ENCODE measurements around the gene TLR4.

TLR4 gene

DNA sequence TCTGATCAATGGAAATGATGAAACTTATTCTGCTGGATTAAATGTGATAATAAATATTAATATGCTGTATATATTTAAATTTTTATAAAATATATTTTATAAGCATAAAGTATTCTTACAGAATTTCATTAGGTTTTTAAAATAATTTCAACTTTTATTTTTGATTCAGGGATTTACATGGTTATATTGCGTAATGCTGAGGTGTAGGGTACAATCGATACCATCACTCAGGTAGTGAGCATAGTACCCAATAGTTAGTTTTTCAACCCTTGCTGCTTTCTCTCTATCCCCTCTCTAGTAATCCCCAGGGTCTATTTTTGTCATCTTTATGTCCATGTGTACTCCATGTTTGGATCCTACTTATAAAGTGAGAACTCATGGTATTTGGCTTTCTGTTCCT is 5.7 kb downstream of the TLR4 start:
- in situ Hi-C loops (cut with MboI; ENCODE audit: low sequenced_read_pairs): no loop called here

DNA sequence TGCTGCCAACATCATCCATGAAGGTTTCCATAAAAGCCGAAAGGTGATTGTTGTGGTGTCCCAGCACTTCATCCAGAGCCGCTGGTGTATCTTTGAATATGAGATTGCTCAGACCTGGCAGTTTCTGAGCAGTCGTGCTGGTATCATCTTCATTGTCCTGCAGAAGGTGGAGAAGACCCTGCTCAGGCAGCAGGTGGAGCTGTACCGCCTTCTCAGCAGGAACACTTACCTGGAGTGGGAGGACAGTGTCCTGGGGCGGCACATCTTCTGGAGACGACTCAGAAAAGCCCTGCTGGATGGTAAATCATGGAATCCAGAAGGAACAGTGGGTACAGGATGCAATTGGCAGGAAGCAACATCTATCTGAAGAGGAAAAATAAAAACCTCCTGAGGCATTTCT is 10.1 kb downstream of the TLR4 start:
- in situ Hi-C loops (cut with MboI; ENCODE audit: low sequenced_read_pairs): no loop called here

DNA sequence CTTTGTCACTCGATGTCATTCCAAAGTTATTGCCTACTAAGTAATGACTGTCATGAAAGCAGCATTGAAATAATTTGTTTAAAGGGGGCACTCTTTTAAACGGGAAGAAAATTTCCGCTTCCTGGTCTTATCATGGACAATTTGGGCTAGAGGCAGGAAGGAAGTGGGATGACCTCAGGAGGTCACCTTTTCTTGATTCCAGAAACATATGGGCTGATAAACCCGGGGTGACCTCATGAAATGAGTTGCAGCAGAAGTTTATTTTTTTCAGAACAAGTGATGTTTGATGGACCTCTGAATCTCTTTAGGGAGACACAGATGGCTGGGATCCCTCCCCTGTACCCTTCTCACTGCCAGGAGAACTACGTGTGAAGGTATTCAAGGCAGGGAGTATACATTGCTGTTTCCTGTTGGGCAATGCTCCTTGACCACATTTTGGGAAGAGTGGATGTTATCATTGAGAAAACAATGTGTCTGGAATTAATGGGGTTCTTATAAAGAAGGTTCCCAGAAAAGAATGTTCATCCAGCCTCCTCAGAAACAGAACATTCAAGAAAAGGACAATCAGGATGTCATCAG is 11.3 kb downstream of the TLR4 start:
- in situ Hi-C loops (cut with MboI; ENCODE audit: low sequenced_read_pairs): no loop called here

DNA sequence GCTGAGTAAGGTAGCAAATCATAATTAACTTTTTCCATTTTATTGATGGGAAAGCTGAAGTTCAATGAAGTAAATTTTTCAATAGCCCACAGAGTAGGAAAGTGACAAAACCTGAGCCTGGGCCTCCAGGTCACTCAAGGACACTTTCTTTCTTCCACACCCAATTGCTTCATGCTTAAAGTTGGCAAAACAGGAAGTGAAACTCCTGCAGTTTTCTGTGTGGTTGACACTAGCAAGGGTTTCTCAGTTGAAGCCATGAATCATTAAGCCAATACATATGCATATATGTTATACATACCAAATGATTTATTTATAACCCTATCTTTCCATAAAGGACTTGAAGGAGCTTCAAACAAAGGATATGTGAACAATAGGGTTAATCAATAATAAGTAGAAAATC is 13.9 kb downstream of the TLR4 start:
- in situ Hi-C loops (cut with MboI; ENCODE audit: low sequenced_read_pairs): no loop called here

DNA sequence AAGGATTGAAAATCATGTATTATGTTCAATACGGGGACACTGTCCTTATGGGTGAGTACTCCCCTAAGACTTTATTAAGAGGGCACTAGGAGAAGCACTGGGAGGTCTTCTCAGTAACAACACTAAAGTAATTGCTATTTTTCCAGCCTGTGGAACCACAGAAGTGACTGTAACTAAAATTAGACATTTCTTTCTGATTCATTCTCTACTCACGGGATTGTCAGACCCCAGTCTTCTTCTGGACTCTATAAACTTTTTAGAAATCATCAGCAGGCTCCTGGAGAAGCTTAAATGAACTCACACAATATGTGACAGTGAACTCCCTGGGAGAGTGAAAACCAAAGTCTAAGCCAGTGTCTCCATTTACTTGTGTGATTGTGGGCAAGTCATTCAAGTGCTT is 14.5 kb downstream of the TLR4 start:
- in situ Hi-C loops (cut with MboI; ENCODE audit: low sequenced_read_pairs): no loop called here

DNA sequence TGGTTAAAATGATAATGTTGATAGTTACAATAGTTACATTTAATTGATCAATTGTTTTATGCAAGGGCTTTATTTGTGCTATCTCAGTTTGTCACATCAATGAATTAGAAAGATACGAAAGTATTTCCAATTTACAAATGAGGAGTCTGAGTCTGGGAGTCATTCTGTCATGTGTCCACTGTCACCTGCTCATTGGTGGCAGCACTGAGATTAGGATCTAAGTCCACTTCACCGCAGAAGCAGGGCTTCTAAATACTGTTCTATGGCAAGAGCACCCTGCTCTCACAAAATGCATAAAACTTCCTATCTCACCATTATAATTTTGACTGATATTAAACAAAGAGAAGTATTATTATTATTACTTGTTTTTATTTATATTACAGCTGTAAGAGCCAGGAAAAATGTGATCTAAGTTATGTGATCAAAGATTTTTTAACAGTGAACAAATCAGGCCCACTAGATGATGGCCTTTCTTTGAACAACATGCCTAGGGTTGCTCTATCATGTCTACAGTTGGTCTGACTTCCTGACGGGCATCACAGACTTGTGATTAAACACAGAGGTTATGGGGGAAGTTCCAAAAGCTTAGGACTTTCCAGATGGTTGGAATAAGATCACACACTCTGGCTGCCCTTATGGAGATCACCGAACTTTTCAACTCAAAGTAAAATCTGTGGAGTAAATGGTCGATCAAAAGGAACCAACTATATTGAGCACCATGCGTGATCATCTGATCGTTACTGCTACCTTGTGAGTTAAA is 15.1 kb downstream of the TLR4 start:
- in situ Hi-C loops (cut with MboI; ENCODE audit: low sequenced_read_pairs): no loop called here

DNA sequence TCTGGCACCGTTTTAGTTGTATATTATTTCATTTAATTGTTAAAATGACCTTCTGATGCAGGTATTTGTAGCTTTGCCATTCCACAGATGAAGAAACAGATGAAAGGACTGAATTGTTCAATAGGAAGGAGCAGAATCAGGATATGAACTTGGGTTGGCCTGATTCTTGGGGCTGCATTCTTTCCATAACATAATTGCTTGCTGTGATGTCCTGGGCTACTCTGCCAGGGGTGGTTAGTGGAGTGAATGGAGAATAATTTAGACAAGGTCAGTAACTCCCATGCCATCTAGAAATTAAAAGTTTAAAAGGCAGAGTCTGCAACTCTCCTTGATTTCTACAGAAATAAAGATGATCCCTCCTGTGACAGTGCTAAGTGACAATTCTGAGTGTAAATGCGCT is 15.9 kb downstream of the TLR4 start:
- in situ Hi-C loops (cut with MboI; ENCODE audit: low sequenced_read_pairs): no loop called here

DNA sequence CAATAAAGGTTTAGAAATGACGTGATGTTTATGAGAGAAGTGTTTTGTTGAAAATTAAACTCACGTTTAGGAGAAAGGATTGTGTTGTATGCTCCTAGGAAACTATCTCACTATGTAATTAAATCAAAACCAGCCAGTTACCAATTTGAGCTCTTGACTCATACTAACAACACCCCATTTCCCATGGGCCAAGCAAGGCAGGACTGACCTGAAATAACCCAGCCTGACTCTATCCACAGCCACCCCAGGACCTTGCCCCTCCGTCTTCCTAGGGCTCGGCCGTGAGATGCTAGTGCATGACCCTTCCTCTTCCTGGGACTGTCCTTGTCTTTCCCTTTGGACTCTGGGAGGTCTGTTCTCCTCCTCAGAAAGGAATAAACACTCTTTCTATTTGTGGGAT is 16.4 kb downstream of the TLR4 start:
- in situ Hi-C loops (cut with MboI; ENCODE audit: low sequenced_read_pairs): no loop called here

DNA sequence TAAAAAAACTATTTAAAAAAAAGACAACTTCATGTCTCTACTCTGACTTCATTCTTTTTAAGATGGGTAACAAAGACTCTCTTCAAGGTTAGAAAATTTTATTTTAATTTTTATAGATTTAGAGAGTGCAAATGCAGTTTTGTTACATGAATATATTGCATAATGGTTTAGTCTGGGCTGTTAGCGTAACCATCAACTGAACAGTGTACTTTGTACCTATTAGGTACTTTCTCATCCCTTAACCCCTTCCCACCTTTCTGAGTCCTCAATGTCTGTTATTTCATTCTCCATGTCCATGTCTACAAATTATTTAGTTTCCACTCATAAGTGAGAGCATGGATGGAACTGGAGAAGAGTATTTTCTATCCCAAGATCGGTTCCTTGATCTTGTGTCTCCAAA is 16.8 kb downstream of the TLR4 start:
- in situ Hi-C loops (cut with MboI; ENCODE audit: low sequenced_read_pairs): no loop called here

DNA sequence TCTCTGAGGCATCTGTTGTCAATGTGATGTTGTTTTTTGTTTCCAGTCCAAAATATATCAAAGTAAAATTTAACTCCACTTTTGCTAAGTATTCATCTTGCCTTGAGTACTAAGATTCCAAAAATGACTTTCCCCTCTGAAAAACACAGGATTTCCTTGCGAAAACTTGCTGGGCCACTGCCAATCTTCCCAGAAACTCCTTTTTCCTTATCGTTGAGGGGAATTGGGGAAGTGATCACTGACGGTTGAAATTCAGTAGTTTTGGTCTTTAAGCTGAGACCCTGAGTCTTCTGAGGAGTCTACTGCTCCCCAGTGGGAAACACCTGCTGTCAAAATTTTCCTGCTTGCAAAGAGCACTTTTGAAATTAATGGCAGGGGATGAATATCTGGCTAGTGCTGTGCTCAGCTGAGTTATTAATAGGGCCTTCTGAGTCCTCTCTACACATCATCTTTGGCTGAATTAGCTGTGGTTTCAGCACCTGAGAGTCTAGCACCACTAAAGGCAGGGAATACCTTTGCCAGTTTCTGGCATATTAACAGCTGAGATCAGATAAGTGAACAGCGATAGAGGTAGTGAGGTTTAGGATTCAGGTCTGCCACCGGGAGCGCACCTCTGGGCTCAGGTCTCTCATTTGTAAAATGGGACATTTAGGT is 18.0 kb downstream of the TLR4 start:
- in situ Hi-C loops (cut with MboI; ENCODE audit: low sequenced_read_pairs): no loop called here

DNA sequence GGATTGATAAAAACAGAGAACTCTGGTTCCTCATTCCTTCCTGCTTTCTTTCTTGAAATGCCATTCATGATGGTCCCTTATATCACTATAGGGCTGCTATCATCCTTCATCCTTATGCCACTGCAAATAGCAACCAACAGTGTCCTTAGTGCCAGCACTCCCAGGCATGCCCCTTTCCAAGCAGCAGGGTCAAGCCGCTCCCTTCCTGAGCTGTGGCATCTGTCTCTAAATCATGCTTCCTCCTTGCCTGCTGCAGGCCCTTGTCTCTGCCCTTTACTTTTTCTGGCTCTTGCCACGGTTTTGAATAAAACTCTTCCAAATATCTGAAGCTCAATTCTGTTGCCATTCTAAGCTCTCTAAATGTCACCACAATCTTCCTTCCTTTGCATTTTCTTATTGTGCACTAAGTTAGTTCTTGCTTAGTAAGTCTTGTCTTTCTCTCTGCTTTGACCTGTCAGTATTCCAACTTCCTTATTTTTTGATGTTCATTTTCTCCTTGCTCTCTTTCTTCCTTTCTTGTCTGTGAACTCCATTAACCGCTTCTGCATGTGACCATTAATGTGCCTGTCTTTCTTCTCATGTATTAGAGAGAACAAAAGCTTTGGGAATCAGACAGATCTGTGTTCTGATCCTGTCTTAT is 19.9 kb downstream of the TLR4 start:
- in situ Hi-C loops (cut with MboI; ENCODE audit: low sequenced_read_pairs): no loop called here

DNA sequence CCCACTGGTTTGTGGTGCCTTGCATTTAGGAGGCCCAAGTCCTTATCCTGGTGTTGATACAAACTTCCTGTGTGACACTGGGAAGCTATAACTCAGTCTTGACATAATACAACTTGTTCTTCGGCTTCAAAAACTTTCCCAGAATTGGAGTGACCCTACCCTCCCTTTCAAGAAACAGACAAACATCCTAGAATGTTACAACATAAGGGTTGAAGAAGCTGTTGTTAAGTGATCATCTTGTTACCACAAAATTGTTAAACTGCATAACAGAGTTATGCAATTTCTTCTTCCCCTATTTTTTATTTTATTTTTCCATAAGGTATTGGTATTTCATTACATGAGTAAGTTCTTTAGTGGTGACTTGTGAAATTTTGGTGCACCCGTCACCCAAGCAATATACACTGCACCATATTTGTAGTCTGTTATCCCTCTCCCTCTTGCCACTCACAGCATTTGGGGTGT is 21.3 kb downstream of the TLR4 start:
- in situ Hi-C loops (cut with MboI; ENCODE audit: low sequenced_read_pairs): no loop called here

DNA sequence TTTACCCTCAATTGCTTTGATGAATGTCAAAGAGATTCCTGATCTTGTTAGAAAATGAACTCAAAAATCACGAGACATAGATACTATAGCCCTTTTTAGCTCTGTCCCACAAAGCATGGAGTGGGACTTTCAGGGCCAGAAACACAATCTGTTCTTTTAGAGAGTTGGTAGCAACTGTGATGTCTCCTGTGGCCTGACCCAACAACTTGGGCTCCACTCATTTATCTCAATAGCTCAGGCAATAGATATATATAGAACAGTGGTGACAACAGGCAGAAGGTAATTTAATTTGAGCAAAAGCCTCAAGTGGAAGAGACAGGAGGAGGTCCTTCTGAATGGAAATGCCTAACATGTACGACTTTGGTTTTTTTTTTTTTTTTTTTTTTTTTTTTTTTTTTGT is 25.2 kb downstream of the TLR4 start:
- in situ Hi-C loops (cut with MboI; ENCODE audit: low sequenced_read_pairs): no loop called here

DNA sequence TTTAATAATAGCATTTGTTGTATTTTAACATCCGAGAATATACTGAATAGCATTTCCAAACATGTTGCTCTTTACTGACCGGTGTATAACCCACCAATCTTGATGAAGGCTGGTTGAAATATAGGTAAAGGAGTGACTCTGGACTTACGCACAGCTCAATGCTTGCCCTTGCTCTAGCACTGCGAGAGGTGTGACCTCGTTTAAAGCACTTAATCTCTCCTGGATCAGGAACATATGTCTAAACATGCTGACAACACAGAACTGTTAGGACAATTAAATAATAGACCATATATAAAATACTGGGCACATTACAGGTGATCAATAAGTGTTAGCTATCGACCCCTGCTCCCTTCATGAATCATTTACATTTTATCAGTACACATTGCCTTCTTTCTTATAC is 28.3 kb downstream of the TLR4 start:
- in situ Hi-C loops (cut with MboI; ENCODE audit: low sequenced_read_pairs): no loop called here

DNA sequence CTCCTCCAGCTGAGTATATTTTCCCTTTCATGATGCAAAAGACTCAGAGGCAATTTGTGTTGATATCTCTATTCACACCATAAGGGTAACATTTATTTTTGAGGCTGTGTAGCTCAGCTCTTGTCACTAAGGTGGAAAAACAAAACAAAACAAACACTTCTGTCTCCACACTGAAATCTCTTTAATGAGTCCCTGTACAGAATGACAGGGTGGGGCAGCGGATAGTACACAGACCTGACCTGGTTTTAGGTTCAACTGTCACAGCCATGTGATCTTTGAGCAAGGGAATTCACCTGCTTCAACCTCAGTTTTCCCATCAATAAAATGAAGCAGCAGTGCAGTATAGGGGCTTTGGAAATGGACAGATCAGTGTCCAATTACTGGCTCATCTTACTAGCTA is 29.3 kb downstream of the TLR4 start:
- in situ Hi-C loops (cut with MboI; ENCODE audit: low sequenced_read_pairs): no loop called here

DNA sequence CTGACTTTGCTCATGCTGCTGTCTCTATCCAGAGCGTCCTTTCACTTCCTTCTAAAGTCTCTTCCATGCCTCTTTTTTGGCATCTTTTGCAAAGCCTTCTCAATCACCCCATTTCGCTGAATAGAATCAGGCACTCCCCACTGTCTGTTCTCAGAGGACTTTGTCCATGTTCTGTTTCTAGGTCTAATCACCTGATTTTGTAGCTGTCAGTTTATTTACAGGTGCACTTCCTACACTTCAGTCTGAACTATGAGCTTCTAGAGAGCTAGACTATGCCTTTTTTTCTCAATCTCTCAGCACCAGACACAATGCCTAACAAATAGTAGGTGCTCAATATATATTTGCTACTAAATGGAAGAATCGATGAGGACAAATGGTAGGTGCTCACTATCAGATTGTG is 29.9 kb downstream of the TLR4 start:
- in situ Hi-C loops (cut with MboI; ENCODE audit: low sequenced_read_pairs): no loop called here

DNA sequence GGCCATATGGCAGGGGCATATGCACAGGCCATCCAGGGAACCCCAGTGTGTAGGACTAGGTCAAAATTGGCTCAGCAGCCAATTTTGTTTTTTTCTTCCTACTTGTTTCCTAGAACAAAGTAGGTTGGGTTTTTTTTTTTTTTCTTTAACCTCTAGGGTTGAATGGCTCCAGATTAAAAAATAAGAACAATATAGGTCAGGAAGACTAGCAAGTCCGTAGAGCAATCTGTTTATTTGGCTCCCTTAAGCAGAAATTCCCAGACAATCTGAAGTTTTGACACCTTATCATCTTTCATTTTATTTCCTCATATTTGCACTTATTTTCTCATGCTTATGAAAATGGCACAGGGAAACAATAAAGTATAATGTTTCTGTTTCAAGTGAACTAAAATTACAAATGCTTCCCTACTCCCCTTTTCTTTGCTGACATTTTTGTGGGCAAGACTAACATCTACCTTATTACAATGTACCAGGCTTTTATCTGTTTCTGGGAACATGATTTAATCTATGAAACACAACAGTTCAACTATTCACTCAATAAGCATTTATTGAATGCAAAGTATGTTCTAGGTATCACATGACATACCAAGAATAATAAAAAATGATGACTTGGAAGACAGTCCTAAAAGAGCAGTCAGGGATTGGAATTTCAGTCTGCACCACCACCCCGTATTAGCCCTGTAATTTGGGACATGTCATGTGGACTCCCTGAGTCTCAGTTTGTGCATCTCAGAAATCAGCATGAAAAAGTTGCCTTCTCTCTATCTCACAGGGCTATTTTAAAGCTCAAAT is 30.5 kb downstream of the TLR4 start:
- in situ Hi-C loops (cut with MboI; ENCODE audit: low sequenced_read_pairs): no loop called here

DNA sequence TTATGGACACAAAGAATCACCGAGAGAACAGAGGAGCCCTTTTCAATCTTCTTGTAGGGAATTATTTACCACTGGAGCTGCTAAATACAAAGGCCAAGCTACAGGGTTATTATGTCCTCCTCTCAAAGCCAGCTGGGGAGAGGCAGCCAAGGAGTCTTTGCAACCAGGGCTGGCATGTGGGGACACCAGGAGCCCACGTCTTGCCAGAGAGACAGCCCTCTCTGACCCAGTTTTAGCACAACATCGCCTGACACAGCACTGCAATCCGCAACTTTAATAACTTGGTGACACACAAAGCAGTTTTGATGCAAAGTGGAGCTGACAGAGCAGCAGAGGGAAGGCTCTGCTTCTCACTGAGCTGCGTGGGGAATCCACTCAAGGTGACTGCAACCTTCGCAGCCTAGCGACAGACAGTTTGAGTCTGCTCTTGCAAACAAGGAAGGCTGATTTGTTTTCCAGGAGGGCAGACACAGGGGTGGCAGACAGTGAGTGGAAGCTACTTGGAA is 33.6 kb downstream of the TLR4 start:
- in situ Hi-C loops (cut with MboI; ENCODE audit: low sequenced_read_pairs): no loop called here

DNA sequence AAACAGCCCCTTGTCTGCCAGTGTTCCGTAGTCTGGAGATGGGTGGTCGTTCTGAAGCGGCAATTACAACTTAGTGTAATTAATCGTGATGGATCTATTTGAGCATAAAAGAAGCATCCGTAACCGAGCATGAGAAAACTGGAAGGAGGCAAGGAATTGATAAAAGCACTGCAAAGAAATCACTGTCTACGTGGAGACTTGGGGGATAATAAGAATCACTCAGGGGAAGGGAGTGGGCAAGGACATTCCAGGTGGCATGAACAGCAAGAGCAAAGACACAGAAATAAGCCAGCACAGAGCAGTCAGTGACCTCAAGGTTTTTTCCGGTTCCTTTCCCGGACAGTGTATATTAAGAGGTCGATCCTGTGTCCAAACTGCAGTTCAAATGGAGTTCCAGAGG is 35.0 kb downstream of the TLR4 start:
- in situ Hi-C loops (cut with MboI; ENCODE audit: low sequenced_read_pairs): no loop called here

DNA sequence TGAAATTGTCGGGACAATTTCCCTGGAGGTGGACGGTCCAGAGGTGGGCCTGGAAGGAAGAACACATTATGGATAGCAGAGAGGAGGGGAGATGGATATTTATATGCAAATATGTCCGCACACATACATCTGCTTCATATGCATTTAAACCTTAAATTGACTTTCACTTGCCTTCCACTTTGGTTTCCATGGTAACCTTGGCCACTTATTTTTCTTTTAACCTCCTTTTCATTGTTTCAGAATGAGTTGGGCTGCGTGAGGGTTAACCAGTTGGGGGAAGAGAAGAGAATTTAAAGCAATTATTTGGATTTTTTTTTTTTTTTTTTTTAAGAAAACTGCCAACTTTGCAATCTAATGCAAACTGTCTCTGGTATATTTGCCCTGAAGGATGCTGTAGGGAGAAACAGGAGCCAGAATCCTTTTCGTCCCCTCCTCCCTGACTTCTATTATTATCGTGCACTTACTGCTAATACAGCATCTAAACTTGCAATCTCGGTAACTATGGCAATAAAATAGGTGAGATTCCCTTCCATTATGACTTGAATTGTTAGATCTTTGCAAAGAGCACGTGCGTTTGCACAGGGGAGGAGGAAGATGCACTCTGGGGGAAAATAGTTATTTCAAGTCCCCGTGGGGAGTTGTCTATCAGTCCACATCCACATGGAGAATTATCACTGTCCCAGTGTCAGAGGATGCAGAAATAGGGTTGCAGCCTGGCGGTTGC is 35.6 kb downstream of the TLR4 start:
- in situ Hi-C loops (cut with MboI; ENCODE audit: low sequenced_read_pairs): no loop called here

All from hTERT RPE-1 (cell line).